GM12878 (cell line): ENCODE results near the gene HID1.

Experiments
- BHLHE40 ChIP-seq, 2 experiments: fragments of 450-650 bp in 1 of 2; IDR thresholded peaks; 2 replicates each; pipeline ENCODE4 v1.6.1; 2011 to 2017; ENCODE audit warnings: low read depth in 2 of 2, borderline replicate concordance in 1 of 2, improper control_type of control experiment in 1 of 2, low read length in 1 of 2, mild to moderate bottlenecking in 1 of 2
- CEBPB ChIP-seq, 2 experiments: fragments of 150-350 bp in 1 of 2; IDR thresholded peaks; 2 replicates each; pipeline ENCODE4 v1.6.1; 2012 to 2014; ENCODE audit warnings: low read depth in 2 of 2, low read length in 2 of 2, borderline replicate concordance in 1 of 2, inconsistent platforms in 1 of 2
- CHD1 ChIP-seq: IDR thresholded peaks from 2 replicates; pipeline ENCODE4 v1.6.1; 2012; ENCODE audit warnings: low read depth, low read length, improper control_type of control experiment
- CUX1 ChIP-seq: IDR thresholded peaks from 2 replicates; pipeline ENCODE4 v1.6.1; 2012; ENCODE audit warnings: improper control_type of control experiment, low read depth, low read length; ENCODE audit not compliant: insufficient replicate concordance
- EZH2 ChIP-seq: IDR thresholded peaks from 2 replicates; pipeline ENCODE4 v1.6.1; 2012; ENCODE audit warnings: low read depth, mild to moderate bottlenecking, control low read depth, inconsistent platforms, low read length, borderline replicate concordance; ENCODE audit not compliant: control insufficient read depth
- MYC ChIP-seq: IDR thresholded peaks from 2 replicates; pipeline ENCODE4 v1.6.1; 2011; ENCODE audit warnings: mild to moderate bottlenecking, low read length, moderate library complexity, inconsistent platforms; ENCODE audit not compliant: insufficient read depth, insufficient replicate concordance, insufficient read length, severe bottlenecking
- NR2F1 ChIP-seq: fragments of 450-650 bp; conservative IDR thresholded peaks from 2 replicates; pipeline ENCODE4 v1.6.1; 2017; ENCODE audit warnings: mild to moderate bottlenecking
- POLR2A ChIP-seq: IDR thresholded peaks from 2 replicates; pipeline ENCODE4 v1.6.1; 2011; ENCODE audit warnings: low read depth, mild to moderate bottlenecking, low read length
- POLR2AphosphoS5 ChIP-seq: IDR thresholded peaks from 2 replicates; pipeline ENCODE4 v1.6.1; 2011; ENCODE audit warnings: mild to moderate bottlenecking, low read length, inconsistent platforms
- SIN3A ChIP-seq: IDR thresholded peaks from 2 replicates; pipeline ENCODE4 v1.6.1; 2012; ENCODE audit warnings: low read depth, low read length, improper control_type of control experiment
- TCF3 ChIP-seq: IDR thresholded peaks from 2 replicates; pipeline ENCODE4 v1.6.1; 2012; ENCODE audit warnings: low read depth, mild to moderate bottlenecking, low read length, borderline replicate concordance; ENCODE audit not compliant: insufficient read depth
- TF ChIP-seq, protein P1 (sequence below), 3 experiments: IDR thresholded peaks in 2 of 3; conservative IDR thresholded peaks in 1 of 3; 2 replicates each; pipeline ENCODE4 v1.5.1; 2011; ENCODE audit warnings: low read depth in 3 of 3, low read length in 3 of 3, mild to moderate bottlenecking in 3 of 3, control low read depth in 2 of 3, moderate library complexity in 2 of 3, inconsistent platforms in 1 of 3, mixed read lengths in 1 of 3; ENCODE audit not compliant: control insufficient read depth in 2 of 3, insufficient read depth in 1 of 3; ENCODE audit errors: extremely low read depth in 1 of 3
- TF ChIP-seq, protein P2 (sequence below): fragments of 450-650 bp; IDR thresholded peaks from 2 replicates; pipeline ENCODE4 v1.6.1; 2017; ENCODE audit warnings: mild to moderate bottlenecking, moderate library complexity

DNA sequence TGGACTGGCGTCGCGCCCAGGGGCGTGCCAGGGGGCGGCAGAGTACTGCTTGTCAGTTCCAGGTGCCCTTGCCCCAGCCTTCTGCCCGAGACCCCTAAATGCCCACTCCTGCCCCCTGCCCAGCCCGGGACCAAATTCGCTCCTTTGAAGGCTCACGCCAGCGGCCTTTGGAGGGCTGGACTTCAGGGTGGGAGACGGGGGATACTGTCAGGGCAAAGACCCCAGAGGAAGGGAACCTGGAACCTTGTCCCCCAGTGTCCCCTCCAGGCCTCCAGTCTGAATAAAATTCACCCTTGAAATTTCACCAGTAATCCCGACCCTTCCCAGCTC is 36.1 kb downstream of the HID1 start:
- TF ChIP-seq CEBPB (IDR thresholded peaks at IDR 0.05; ENCODE audit: borderline replicate concordance in 1 of 2, low read depth in 2 of 2, low read length in 2 of 2), result no peak
- TF ChIP-seq SIN3A, result no peak
- TF ChIP-seq MYC, result no peak
- TF ChIP-seq, protein P1, sequence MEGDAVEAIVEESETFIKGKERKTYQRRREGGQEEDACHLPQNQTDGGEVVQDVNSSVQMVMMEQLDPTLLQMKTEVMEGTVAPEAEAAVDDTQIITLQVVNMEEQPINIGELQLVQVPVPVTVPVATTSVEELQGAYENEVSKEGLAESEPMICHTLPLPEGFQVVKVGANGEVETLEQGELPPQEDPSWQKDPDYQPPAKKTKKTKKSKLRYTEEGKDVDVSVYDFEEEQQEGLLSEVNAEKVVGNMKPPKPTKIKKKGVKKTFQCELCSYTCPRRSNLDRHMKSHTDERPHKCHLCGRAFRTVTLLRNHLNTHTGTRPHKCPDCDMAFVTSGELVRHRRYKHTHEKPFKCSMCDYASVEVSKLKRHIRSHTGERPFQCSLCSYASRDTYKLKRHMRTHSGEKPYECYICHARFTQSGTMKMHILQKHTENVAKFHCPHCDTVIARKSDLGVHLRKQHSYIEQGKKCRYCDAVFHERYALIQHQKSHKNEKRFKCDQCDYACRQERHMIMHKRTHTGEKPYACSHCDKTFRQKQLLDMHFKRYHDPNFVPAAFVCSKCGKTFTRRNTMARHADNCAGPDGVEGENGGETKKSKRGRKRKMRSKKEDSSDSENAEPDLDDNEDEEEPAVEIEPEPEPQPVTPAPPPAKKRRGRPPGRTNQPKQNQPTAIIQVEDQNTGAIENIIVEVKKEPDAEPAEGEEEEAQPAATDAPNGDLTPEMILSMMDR (IDR thresholded peaks at IDR 0.05 in 2 of 3, conservative IDR thresholded peaks at IDR 0.05 in 1 of 3; ENCODE audit: control insufficient read depth in 2 of 3, extremely low read depth in 1 of 3, insufficient read depth in 1 of 3, low read depth in 3 of 3, low read length in 3 of 3), result no peak
- no peak for TF ChIP-seq CUX1
- no peak for TF ChIP-seq POLR2A
- TF ChIP-seq EZH2, result no peak
- no peak for TF ChIP-seq BHLHE40 (IDR thresholded peaks at IDR 0.05; ENCODE audit: borderline replicate concordance in 1 of 2, low read depth in 2 of 2, low read length in 1 of 2)
- no peak for TF ChIP-seq POLR2AphosphoS5
- TF ChIP-seq, protein P2, sequence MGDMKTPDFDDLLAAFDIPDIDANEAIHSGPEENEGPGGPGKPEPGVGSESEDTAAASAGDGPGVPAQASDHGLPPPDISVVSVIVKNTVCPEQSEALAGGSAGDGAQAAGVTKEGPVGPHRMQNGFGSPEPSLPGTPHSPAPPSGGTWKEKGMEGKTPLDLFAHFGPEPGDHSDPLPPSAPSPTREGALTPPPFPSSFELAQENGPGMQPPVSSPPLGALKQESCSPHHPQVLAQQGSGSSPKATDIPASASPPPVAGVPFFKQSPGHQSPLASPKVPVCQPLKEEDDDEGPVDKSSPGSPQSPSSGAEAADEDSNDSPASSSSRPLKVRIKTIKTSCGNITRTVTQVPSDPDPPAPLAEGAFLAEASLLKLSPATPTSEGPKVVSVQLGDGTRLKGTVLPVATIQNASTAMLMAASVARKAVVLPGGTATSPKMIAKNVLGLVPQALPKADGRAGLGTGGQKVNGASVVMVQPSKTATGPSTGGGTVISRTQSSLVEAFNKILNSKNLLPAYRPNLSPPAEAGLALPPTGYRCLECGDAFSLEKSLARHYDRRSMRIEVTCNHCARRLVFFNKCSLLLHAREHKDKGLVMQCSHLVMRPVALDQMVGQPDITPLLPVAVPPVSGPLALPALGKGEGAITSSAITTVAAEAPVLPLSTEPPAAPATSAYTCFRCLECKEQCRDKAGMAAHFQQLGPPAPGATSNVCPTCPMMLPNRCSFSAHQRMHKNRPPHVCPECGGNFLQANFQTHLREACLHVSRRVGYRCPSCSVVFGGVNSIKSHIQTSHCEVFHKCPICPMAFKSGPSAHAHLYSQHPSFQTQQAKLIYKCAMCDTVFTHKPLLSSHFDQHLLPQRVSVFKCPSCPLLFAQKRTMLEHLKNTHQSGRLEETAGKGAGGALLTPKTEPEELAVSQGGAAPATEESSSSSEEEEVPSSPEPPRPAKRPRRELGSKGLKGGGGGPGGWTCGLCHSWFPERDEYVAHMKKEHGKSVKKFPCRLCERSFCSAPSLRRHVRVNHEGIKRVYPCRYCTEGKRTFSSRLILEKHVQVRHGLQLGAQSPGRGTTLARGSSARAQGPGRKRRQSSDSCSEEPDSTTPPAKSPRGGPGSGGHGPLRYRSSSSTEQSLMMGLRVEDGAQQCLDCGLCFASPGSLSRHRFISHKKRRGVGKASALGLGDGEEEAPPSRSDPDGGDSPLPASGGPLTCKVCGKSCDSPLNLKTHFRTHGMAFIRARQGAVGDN, result no peak
- no peak for TF ChIP-seq TCF3
- TF ChIP-seq NR2F1, result no peak
- TF ChIP-seq CHD1, result no peak
